Upper lobe of right lung (tissue), 1 donor: ENCODE measurements around the gene FRMD4A. TPM values are rescaled to one million over a fixed set of nuclear protein-coding genes. Genes with fewer than 3 reads are reported as not detected.
A peak's percentile ranks its signal among the peaks of the same experiment; 100 is the strongest.
"Not testable (repeated sequence)": the region's sequence is repeated elsewhere in the genome, so short reads cannot be mapped to it uniquely, and the experiment has no call there.

Source experiments
- ATAC-seq: fragments of 200-7000 bp; cut with Tn5 transposase; one replicate; pipeline ENCODE4 v1.9.1; 2020; ENCODE audit warnings: mild to moderate bottlenecking, moderate library complexity
- DNase-seq: peaks from one replicate; pipeline ENCODE4 v3.0.0-alpha.2; 2020
- H3K27ac ChIP-seq: fragments of 200-600 bp; one replicate; pipeline ENCODE4 v1.8.0; 2022
- H3K27me3 ChIP-seq: fragments of 200-600 bp; one replicate; pipeline ENCODE4 v1.8.0; 2022; ENCODE audit warnings: mild to moderate bottlenecking
- H3K36me3 ChIP-seq: fragments of 200-600 bp; one replicate; pipeline ENCODE4 v1.8.0; 2022
- H3K4me1 ChIP-seq: fragments of 200-600 bp; one replicate; pipeline ENCODE4 v1.8.0; 2022
- H3K4me3 ChIP-seq: fragments of 200-600 bp; one replicate; pipeline ENCODE4 v1.8.0; 2022; ENCODE audit warnings: mild to moderate bottlenecking
- H3K9me3 ChIP-seq: fragments of 200-600 bp; one replicate; pipeline ENCODE4 v1.8.0; 2022
- CTCF ChIP-seq: fragments of 200-600 bp; IDR thresholded peaks from one replicate; pipeline ENCODE4 v1.8.0; 2022; ENCODE audit warnings: antibody characterized with exemption
- intact Hi-C: fragments of 100-400 bp; cut with DNase I; formaldehyde crosslinking; loops from one replicate; pipeline ENCODE4 v1.11.0; 2022
- total RNA-seq: library from RNA; stranded (reverse); fragmentation: NEBNext Ultra II Directional; extraction: Animal tissue kit (Norgen Biotek cat#: 25700); gene quantifications from one replicate; pipeline ENCODE4 v1.2.1, GENCODE V29; 2021
- donor health status: DM: no; HTN: yes; CAD: no; lungs with severe emphysema.

FRMD4A gene
- total RNA-seq, 1 donor from 2014 or later, result 38.3 TPM

DNA sequence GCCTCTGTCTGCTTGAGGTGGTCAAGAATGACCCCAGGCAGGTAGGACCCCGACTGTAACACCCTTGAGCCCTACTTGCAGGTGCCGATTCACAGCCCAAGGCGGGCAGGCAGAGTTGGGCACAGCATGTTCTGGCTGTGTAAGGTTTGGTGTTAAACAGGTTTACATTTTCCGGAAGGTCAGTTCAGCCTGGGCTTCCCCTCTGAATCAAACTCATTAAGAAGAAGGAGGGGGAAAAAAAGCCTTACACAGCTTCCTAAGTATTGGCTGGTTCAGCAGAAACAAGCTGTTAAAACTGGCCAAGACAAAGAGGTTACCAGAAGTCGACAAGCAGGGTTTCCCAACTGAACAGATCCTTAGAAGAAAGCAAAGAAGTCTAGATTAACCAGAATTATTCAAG is 611.3 kb downstream of the FRMD4A start:
- H3K4me3 ChIP-seq, result no peak overlapping the region
- no peak overlapping the region for H3K27ac ChIP-seq
- TF ChIP-seq CTCF, result no peak
- H3K27me3 ChIP-seq, result no peaks in the 10 kb centered on the region
- DNase-seq (no peak), ATAC-seq (peak; percentile 5)
- peaks cover 30% of the 10 kb centered on the region for H3K4me1 ChIP-seq
- H3K9me3 ChIP-seq, result no peaks in the 10 kb centered on the region
- intact Hi-C loops, result no loop called here
- H3K36me3 ChIP-seq, result no peaks in the 10 kb centered on the region

GRCh38 chr10:13718820-13719219 is 611.9 kb downstream of the FRMD4A start:
- H3K4me1 ChIP-seq, result peaks cover 30% of the 10 kb centered on the region
- peak overlapping the region; percentile 38 for H3K4me3 ChIP-seq
- H3K27me3 ChIP-seq, result no peaks in the 10 kb centered on the region
- no peak for TF ChIP-seq CTCF
- ATAC-seq (no peak), DNase-seq (no peak)
- intact Hi-C loops, result no loop called here
- H3K36me3 ChIP-seq, result no peaks in the 10 kb centered on the region
- peak overlapping the region; percentile 32 for H3K27ac ChIP-seq
- no peaks in the 10 kb centered on the region for H3K9me3 ChIP-seq

- no peak for TF ChIP-seq CTCF
- DNase-seq, result peak; percentile 85
- Histone ChIP-seq H3K4me3 (peak overlapping the region; percentile 38), H3K27ac (peak overlapping the region; percentile 32), H3K27me3 (no peaks in the 10 kb centered on the region), H3K9me3 (no peaks in the 10 kb centered on the region), H3K4me1 (peaks cover 34% of the 10 kb centered on the region), H3K36me3 (no peaks in the 10 kb centered on the region)
- intact Hi-C loops, result no loop called here
- peak; percentile 84 for ATAC-seq
Observed at GRCh38 chr10:13717936-13718772, 612.6 kb downstream of the FRMD4A start.

- Histone ChIP-seq H3K4me1 (peaks cover 38% of the 10 kb centered on the region), H3K36me3 (no peaks in the 10 kb centered on the region), H3K9me3 (no peaks in the 10 kb centered on the region), H3K4me3 (peak overlapping the region; percentile 38), H3K27me3 (no peaks in the 10 kb centered on the region), H3K27ac (peak overlapping the region; percentile 32)
- DNase-seq (no peak), ATAC-seq (no peak)
- no peak for TF ChIP-seq CTCF
- intact Hi-C loops, result no loop called here
Observed at GRCh38 chr10:13717571-13717935, 613.2 kb downstream of the FRMD4A start.

DNA sequence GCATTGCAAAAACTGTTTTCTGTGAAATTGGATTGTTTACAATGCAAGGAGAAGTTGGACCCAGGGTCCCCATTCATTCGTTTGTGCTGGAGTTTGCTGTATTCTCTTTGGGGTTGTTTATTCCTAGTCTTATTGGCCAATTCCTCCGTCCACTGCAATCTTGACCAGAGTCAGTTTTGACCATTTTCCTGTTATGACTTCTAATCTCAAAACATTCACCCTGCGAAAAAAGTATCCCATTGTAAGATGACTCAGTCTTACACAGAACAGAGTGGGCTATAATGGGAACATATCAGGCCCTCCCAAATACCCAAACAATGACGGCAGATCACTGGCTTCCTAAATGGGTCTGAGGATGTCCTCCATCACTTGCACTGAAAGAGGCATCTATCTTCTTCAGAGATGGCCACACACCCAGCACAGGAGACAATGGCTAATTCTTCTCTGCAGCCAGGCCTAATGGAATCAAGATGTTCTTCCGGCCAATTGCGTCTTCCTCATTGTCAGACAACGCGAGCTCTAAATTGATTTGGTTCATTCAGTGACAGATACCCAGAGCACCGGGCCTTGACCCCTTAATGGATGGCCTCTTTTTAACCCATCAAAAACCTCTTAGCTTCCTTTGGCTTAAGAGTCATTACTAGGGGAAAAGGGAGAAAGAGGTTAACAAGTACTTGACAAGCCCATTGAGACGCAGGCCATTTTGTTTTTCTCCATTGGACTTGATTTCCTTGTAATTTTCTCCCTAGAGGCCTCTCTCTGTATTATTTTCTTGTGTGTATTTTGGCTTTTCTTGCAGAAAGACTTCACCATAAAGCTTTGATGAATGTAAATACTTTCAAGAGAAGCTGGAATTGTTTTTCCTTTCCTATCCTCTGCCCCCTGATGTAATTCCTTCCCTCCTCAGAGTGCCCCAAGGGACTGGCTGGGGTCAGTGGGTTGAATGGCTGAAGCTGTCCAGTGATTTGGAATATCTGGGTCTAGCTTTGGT is 614.3 kb downstream of the FRMD4A start:
- H3K4me1 ChIP-seq, result peaks cover 47% of the 10 kb centered on the region
- intact Hi-C loops, result no loop called here
- H3K9me3 ChIP-seq, result no peaks in the 10 kb centered on the region
- no peak for TF ChIP-seq CTCF
- H3K4me3 ChIP-seq, result no peak overlapping the region
- H3K27ac ChIP-seq, result no peak overlapping the region
- DNase-seq, result no peak
- no peaks in the 10 kb centered on the region for H3K27me3 ChIP-seq
- no peak for ATAC-seq
- H3K36me3 ChIP-seq, result no peaks in the 10 kb centered on the region

GRCh38 chr10:13715596-13715995 is 615.1 kb downstream of the FRMD4A start:
- DNase-seq, H3K4me3 ChIP-seq: not testable (repeated sequence)
- peaks cover 47% of the 10 kb centered on the region for H3K4me1 ChIP-seq

More at GRCh38 chr10:13715596-13715995, 615.1 kb downstream of the FRMD4A start:
- H3K27me3 ChIP-seq, H3K27ac ChIP-seq, H3K9me3 ChIP-seq, H3K36me3 ChIP-seq, ATAC-seq, intact Hi-C loops: not testable (repeated sequence)
